Ectodermal cell (in vitro differentiated cells): ENCODE data around the gene DGKG.

Source experiments
- H3K27ac ChIP-seq: 2 replicates; pipeline ENCODE4 v1.7.0; 2013; ENCODE audit warnings: mild to moderate bottlenecking, low read depth, low read length; ENCODE audit not compliant: insufficient read depth, poor library complexity, severe bottlenecking
- H3K27me3 ChIP-seq: 2 replicates; pipeline ENCODE4 v1.7.0; 2013; ENCODE audit warnings: mild to moderate bottlenecking, low read length; ENCODE audit not compliant: insufficient read depth, control insufficient read depth, poor library complexity, severe bottlenecking
- H3K36me3 ChIP-seq: one replicate; pipeline ENCODE4 v1.7.0; 2013; ENCODE audit warnings: low read length; ENCODE audit not compliant: control insufficient read depth, insufficient read depth
- H3K4me1 ChIP-seq: one replicate; pipeline ENCODE4 v1.7.0; 2013; ENCODE audit warnings: low read length; ENCODE audit not compliant: control insufficient read depth, insufficient read depth
- H3K4me3 ChIP-seq: 2 replicates; pipeline ENCODE4 v1.7.0; 2013; ENCODE audit warnings: low read depth, low read length, control low read depth; ENCODE audit not compliant: insufficient read depth
- H3K9me3 ChIP-seq: 2 replicates; pipeline ENCODE4 v1.7.0; 2013; ENCODE audit warnings: mild to moderate bottlenecking, low read length, moderate library complexity; ENCODE audit not compliant: control insufficient read depth
- WGBS, 2 experiments: methylation state at CpG; one replicate each; pipeline ENCODE4 v1.1.7; 2013; ENCODE audit warnings: missing lambda C conversion rate in 2 of 2; 5-methylcytosine and 5-hydroxymethylcytosine counted together

The DGKG gene

GRCh38 chr3:186305286-186305685 is 56.7 kb downstream of the DGKG start:
- Histone ChIP-seq H3K4me3 (no peak overlapping the region), H3K27ac (no peak overlapping the region), H3K36me3 (no peaks in the 10 kb centered on the region), H3K9me3 (no peaks in the 10 kb centered on the region), H3K4me1 (peaks cover 26% of the 10 kb centered on the region), H3K27me3 (no peaks in the 10 kb centered on the region)
- 87 to 90% methylated on average over 2 of the region's 2 CpGs for WGBS, 2 experiments

DNA sequence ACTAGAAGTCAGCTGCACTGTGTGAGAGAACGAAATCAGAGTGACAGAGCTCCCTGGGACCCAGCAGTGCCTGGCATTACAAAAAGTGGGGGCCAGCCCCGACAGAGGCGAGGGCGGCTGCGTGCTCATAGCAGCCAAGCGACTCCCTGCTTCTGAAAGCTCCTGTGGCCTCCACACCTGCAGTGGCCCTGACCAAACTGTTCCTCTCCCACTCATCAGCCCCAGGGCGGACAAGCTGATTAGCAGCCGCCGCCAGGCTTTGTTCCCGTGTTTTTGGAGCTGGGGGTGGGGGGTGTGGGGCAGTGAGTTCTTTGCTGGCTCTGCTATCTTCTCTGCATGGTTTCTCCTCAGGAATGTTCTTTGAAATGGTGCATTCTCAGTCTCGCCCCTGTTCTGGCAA is 58.1 kb downstream of the DGKG start:
- H3K9me3 ChIP-seq = no peaks in the 10 kb centered on the region
- WGBS, 2 experiments = 3 to 6% methylated on average over 11 of the region's 11 CpGs
- H3K27ac ChIP-seq = peak overlapping the region; percentile 38
- peaks cover 26% of the 10 kb centered on the region for H3K4me1 ChIP-seq
- no peaks in the 10 kb centered on the region for H3K27me3 ChIP-seq
- H3K4me3 ChIP-seq = no peak overlapping the region
- H3K36me3 ChIP-seq = no peaks in the 10 kb centered on the region

DNA sequence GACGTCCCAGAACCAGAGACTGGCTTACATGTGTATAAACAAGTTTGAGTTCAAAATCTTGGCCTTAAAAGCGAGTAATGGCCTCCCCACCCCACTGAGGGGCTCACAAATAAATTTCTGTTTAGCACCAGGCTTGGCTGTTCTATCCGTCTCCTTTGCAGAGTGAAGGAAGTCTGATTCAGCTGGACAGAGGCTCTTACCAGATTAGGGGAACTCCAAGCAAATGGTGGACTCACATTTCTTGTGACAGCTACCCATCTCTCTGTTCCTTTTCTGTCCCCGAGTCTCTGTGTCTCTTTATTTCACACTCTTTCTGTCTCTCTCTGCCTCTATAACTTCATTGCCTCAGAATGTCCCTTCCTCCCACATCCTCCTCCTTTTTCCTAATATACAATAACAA is 62.7 kb downstream of the DGKG start:
- Histone ChIP-seq H3K4me3 (no peak overlapping the region), H3K36me3 (no peaks in the 10 kb centered on the region), H3K27ac (no peak overlapping the region), H3K4me1 (peaks cover 15% of the 10 kb centered on the region), H3K27me3 (no peaks in the 10 kb centered on the region), H3K9me3 (no peaks in the 10 kb centered on the region)
- 84 to 90% methylated on average over 4 of the region's 4 CpGs for WGBS, 2 experiments

DNA sequence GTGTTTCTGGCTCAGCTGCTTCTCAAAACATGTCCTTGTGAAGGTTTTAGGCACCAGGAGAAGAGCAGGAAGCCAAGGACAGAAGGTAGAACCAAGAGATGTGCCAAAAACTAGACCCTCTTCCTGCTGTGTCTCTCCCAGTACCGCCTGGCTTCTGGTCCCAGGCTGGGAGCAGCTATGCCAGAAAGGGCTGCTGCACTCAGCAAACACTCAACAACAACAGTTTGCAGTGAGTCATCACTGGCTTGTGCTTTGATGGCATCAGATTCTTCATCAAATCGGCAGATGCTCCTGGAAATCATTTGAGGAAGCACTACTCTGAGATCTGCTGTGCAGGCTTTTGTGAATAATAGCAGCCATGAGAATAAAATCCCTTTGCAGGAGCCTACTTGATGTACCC is 63.2 kb downstream of the DGKG start:
- 86 to 89% methylated on average over 2 of the region's 2 CpGs for WGBS, 2 experiments
- Histone ChIP-seq H3K4me1 (peaks cover 11% of the 10 kb centered on the region), H3K9me3 (no peaks in the 10 kb centered on the region), H3K36me3 (no peaks in the 10 kb centered on the region), H3K4me3 (no peak overlapping the region), H3K27me3 (no peaks in the 10 kb centered on the region), H3K27ac (no peak overlapping the region)

DNA sequence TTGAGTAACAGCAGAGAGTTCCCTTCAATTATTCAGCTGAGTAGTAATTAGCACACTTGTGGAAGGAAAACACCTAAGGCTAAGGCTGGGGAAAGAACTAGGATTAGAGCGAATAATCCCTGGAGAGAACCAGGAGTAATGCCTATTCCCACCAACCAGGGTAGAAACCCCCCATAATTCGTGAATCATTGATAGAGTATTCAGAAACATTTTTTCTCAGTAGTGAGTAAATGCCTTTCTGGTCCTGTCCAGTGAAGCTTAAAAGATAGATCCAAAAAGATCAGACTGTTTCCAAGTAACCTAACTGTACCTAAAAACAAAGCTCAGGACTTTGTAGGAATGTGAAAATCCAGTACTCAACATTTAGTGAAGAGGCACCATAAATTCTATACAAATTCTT is 71.2 kb downstream of the DGKG start:
- H3K4me3 ChIP-seq = no peak overlapping the region
- H3K27ac ChIP-seq = no peak overlapping the region
- H3K4me1 ChIP-seq = no peaks in the 10 kb centered on the region
- H3K9me3 ChIP-seq = no peaks in the 10 kb centered on the region
- WGBS, 2 experiments = 90 to 100% methylated on average over 1 to 2 of the region's 2 CpGs
- no peaks in the 10 kb centered on the region for H3K27me3 ChIP-seq
- H3K36me3 ChIP-seq = no peaks in the 10 kb centered on the region

DNA sequence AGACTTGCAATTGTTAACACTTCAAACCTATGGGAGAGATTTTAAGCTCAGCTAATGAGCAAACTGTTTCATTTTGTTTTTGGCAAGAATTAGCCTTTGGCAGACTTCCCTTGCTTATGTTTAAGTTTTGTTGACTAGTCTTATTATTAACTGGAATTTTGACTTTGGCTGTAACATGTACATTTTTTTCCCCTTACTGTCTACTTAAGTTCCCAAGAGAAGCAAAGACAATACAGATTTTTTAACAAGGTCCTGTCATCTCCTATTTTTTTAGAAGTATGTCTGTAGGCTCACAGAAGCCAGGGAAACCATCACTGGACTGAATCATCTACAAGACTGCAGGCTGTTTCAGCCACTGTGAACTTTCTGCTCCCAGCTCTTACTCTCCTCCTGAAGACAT is 74.3 kb downstream of the DGKG start:
- Histone ChIP-seq H3K4me3 (no peak overlapping the region), H3K27me3 (no peaks in the 10 kb centered on the region), H3K4me1 (no peaks in the 10 kb centered on the region), H3K36me3 (no peaks in the 10 kb centered on the region), H3K27ac (no peak overlapping the region), H3K9me3 (no peaks in the 10 kb centered on the region)

DNA sequence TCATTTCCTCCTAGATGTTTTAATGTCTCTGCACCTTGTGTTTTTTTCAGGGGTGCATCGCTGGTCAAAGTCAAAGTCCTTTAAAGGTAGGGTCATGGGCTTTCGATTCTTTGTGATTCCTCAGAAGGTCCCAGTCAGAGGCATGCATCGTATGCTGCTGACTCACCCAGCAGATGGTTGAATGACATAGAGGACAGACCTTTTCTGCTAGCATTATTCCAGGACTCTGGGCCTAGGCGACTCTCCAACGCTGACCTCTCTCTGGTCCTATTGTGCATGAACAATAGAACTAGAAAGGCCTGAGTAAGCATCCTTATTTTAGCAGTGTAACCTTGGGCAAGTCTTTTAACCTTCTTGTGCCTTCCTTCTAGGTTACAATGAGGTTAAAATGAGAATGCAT is 75.9 kb downstream of the DGKG start:
- whole genome bisulfite sequencing, 2 experiments = 62 to 65% methylated on average over 5 of the region's 5 CpGs
- no peaks in the 10 kb centered on the region for H3K4me1 ChIP-seq
- no peaks in the 10 kb centered on the region for H3K36me3 ChIP-seq
- H3K27ac ChIP-seq = no peak overlapping the region
- no peaks in the 10 kb centered on the region for H3K9me3 ChIP-seq
- no peak overlapping the region for H3K4me3 ChIP-seq
- H3K27me3 ChIP-seq = no peaks in the 10 kb centered on the region

DNA sequence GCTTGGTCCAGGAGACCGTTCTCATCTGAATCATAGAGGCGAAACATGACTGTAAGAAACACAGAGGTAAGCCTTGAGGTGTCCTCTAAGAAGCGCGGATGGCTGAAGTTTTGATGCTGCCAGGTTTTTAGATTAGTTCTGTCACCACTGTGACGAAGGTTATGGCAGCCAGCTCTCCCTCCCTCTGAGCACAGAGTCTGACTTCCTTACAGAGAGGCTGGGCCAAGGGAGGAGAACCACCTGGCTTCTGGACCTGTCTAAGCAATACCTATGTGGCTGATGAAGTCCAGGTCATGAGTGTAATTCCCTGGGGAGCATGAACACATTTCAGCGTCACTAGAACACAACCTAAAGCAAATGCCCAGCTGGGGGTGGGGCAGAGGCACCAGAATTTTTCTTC is 77.4 kb downstream of the DGKG start:
- Histone ChIP-seq H3K36me3 (no peaks in the 10 kb centered on the region), H3K9me3 (no peaks in the 10 kb centered on the region), H3K27ac (no peak overlapping the region), H3K4me3 (no peak overlapping the region), H3K27me3 (no peaks in the 10 kb centered on the region), H3K4me1 (no peaks in the 10 kb centered on the region)
- WGBS, 2 experiments = 89 to 98% methylated on average over 6 of the region's 6 CpGs

DNA sequence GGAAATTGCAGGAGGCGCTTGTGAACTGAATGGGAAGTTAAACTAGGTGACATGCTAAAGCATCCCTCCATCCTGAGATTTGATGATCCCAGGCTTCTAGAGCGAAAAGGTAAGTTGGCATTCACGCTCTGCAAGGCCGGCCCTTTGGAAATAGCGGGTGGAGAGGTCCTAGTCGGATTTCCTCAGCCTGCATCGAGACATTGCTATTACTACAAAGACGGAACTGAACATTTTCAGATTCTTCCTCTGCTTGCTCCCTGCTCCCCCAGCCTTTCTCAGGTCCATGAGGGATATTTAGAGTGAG is 77.7 kb downstream of the DGKG start:
- no peaks in the 10 kb centered on the region for H3K4me1 ChIP-seq
- no peaks in the 10 kb centered on the region for H3K36me3 ChIP-seq
- H3K9me3 ChIP-seq = no peaks in the 10 kb centered on the region
- WGBS, 2 experiments = 95% methylated on average over 8 of the region's 8 CpGs
- H3K27ac ChIP-seq = no peak overlapping the region
- no peaks in the 10 kb centered on the region for H3K27me3 ChIP-seq
- no peak overlapping the region for H3K4me3 ChIP-seq

- H3K27ac ChIP-seq = no peak overlapping the region
- H3K4me1 ChIP-seq = no peaks in the 10 kb centered on the region
- WGBS, 2 experiments = 87 to 93% methylated on average over 6 of the region's 6 CpGs
- no peak overlapping the region for H3K4me3 ChIP-seq
- H3K27me3 ChIP-seq = no peaks in the 10 kb centered on the region
- no peaks in the 10 kb centered on the region for H3K36me3 ChIP-seq
- H3K9me3 ChIP-seq = no peaks in the 10 kb centered on the region
These were observed 78.2 kb downstream of the DGKG start for GRCh38 chr3:186283651-186284348.

GRCh38 chr3:186283096-186283495 is 78.9 kb downstream of the DGKG start:
- H3K27me3 ChIP-seq = no peaks in the 10 kb centered on the region
- H3K9me3 ChIP-seq = no peaks in the 10 kb centered on the region
- WGBS, 2 experiments = 87 to 90% methylated on average over 8 of the region's 8 CpGs
- no peaks in the 10 kb centered on the region for H3K36me3 ChIP-seq
- H3K27ac ChIP-seq = no peak overlapping the region
- no peaks in the 10 kb centered on the region for H3K4me1 ChIP-seq
- no peak overlapping the region for H3K4me3 ChIP-seq
